ENCODE measurements around the gene MEAF6. TPM values are rescaled to one million over a fixed set of nuclear protein-coding genes. Genes with fewer than 3 reads are reported as not detected.

Gene MEAF6
- total and polyA plus RNA-seq, 4 donors = 18.7 to 25.3 (median 21.2) TPM

DNA sequence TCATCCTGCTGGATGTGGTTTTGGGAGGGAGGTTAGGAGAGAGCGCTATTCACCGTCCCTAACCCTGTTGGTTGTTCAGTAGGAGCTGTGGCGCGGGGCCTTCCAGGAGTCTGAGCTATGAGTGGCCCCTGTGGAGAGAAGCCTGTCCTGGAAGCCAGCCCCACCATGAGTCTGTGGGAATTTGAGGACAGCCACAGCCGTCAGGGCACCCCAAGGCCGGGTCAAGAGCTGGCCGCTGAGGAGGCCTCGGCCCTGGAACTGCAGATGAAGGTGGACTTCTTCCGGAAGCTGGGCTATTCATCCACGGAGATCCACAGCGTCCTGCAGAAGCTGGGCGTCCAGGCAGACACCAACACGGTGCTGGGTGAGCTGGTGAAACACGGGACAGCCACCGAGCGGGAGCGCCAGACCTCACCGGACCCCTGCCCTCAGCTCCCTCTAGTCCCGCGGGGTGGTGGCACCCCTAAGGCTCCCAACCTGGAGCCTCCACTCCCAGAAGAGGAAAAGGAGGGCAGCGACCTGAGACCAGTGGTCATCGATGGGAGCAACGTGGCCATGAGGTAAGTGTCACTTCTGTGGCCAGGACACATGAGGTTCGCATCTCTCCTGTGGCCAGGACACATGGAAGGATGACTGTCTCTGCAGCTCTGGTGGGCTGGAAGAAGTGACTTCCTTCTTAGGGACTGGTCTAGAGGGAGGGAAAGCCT, 39.0 kb downstream of the MEAF6 start:
- peak overlapping the region; percentile 76 to 97 for H3K9ac ChIP-seq (ENCODE audit: low read depth in 1 of 2, low read length in 2 of 2)
- H3K9me3 ChIP-seq (ENCODE audit: control insufficient read depth in 4 of 4, low read length in 3 of 4) = no peaks in the 10 kb centered on the region
- TF ChIP-seq RAD21 (IDR thresholded peaks at IDR 0.05) (no peak), NR2F2 (IDR thresholded peaks at IDR 0.05) (no peak), HNF4G (IDR thresholded peaks at IDR 0.05) (no peak), TAF1 (conservative IDR thresholded peaks at IDR 0.05) (no peak), HNF4A (conservative IDR thresholded peaks at IDR 0.05) (no peak), FOXA1 (IDR thresholded peaks at IDR 0.05) (no peak), RXRA (IDR thresholded peaks at IDR 0.05) (no peak), GABPA (IDR thresholded peaks at IDR 0.05 in 1 of 2, conservative IDR thresholded peaks at IDR 0.05 in 1 of 2) (no peak), FOXA2 (IDR thresholded peaks at IDR 0.05) (no peak), SP1 (IDR thresholded peaks at IDR 0.05) (no peak), YY1 (IDR thresholded peaks at IDR 0.05) (no peak), JUND (IDR thresholded peaks at IDR 0.05) (no peak), EGR1 (IDR thresholded peaks at IDR 0.05; ENCODE audit: low read depth in 2 of 2) (no peak)
- TF ChIP-seq, protein P1, sequence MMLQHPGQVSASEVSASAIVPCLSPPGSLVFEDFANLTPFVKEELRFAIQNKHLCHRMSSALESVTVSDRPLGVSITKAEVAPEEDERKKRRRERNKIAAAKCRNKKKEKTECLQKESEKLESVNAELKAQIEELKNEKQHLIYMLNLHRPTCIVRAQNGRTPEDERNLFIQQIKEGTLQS (IDR thresholded peaks at IDR 0.05) = no peak
- TF ChIP-seq, protein P2, sequence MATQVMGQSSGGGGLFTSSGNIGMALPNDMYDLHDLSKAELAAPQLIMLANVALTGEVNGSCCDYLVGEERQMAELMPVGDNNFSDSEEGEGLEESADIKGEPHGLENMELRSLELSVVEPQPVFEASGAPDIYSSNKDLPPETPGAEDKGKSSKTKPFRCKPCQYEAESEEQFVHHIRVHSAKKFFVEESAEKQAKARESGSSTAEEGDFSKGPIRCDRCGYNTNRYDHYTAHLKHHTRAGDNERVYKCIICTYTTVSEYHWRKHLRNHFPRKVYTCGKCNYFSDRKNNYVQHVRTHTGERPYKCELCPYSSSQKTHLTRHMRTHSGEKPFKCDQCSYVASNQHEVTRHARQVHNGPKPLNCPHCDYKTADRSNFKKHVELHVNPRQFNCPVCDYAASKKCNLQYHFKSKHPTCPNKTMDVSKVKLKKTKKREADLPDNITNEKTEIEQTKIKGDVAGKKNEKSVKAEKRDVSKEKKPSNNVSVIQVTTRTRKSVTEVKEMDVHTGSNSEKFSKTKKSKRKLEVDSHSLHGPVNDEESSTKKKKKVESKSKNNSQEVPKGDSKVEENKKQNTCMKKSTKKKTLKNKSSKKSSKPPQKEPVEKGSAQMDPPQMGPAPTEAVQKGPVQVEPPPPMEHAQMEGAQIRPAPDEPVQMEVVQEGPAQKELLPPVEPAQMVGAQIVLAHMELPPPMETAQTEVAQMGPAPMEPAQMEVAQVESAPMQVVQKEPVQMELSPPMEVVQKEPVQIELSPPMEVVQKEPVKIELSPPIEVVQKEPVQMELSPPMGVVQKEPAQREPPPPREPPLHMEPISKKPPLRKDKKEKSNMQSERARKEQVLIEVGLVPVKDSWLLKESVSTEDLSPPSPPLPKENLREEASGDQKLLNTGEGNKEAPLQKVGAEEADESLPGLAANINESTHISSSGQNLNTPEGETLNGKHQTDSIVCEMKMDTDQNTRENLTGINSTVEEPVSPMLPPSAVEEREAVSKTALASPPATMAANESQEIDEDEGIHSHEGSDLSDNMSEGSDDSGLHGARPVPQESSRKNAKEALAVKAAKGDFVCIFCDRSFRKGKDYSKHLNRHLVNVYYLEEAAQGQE (IDR thresholded peaks at IDR 0.05) = no peak
- TF ChIP-seq, protein P3, sequence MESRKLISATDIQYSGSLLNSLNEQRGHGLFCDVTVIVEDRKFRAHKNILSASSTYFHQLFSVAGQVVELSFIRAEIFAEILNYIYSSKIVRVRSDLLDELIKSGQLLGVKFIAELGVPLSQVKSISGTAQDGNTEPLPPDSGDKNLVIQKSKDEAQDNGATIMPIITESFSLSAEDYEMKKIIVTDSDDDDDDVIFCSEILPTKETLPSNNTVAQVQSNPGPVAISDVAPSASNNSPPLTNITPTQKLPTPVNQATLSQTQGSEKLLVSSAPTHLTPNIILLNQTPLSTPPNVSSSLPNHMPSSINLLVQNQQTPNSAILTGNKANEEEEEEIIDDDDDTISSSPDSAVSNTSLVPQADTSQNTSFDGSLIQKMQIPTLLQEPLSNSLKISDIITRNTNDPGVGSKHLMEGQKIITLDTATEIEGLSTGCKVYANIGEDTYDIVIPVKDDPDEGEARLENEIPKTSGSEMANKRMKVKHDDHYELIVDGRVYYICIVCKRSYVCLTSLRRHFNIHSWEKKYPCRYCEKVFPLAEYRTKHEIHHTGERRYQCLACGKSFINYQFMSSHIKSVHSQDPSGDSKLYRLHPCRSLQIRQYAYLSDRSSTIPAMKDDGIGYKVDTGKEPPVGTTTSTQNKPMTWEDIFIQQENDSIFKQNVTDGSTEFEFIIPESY (IDR thresholded peaks at IDR 0.05) = no peak
- TF ChIP-seq, protein P4, sequence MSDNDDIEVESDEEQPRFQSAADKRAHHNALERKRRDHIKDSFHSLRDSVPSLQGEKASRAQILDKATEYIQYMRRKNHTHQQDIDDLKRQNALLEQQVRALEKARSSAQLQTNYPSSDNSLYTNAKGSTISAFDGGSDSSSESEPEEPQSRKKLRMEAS (IDR thresholded peaks at IDR 0.05) = no peak
- TF ChIP-seq, protein P5, sequence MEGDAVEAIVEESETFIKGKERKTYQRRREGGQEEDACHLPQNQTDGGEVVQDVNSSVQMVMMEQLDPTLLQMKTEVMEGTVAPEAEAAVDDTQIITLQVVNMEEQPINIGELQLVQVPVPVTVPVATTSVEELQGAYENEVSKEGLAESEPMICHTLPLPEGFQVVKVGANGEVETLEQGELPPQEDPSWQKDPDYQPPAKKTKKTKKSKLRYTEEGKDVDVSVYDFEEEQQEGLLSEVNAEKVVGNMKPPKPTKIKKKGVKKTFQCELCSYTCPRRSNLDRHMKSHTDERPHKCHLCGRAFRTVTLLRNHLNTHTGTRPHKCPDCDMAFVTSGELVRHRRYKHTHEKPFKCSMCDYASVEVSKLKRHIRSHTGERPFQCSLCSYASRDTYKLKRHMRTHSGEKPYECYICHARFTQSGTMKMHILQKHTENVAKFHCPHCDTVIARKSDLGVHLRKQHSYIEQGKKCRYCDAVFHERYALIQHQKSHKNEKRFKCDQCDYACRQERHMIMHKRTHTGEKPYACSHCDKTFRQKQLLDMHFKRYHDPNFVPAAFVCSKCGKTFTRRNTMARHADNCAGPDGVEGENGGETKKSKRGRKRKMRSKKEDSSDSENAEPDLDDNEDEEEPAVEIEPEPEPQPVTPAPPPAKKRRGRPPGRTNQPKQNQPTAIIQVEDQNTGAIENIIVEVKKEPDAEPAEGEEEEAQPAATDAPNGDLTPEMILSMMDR (IDR thresholded peaks at IDR 0.05; ENCODE audit: low read depth, low read length, missing input control) = no peak
- H3K27me3 ChIP-seq (ENCODE audit: control insufficient read depth in 4 of 4, insufficient read depth in 4 of 4, low read length in 3 of 4) = no peaks in the 10 kb centered on the region
- WGBS = 74% methylated on average over 24 of the region's 24 CpGs
- peaks cover 25 to 64% (median 42%) of the 10 kb centered on the region in 4 donors for H3K4me1 ChIP-seq (ENCODE audit: control insufficient read depth in 4 of 4, insufficient read depth in 4 of 4, low read length in 3 of 4)
- peak overlapping the region; percentile 73 to 86 (median 73) for H3K4me3 ChIP-seq (ENCODE audit: low read depth in 1 of 3, low read length in 3 of 3)
- peak overlapping the region; percentile 95 to 97 for H3K27ac ChIP-seq (ENCODE audit: low read depth in 1 of 2, low read length in 2 of 2)
- H3K36me3 ChIP-seq (ENCODE audit: control insufficient read depth in 4 of 4, insufficient read depth in 3 of 4, low read depth in 1 of 4, low read length in 3 of 4) = peaks cover 0 to 4% (median 3%) of the 10 kb centered on the region in 4 donors
- DNase-seq (ENCODE audit: low spot score) = no peak
